HG02885 (cell line): ENCODE measurements around the gene DENND6B.
"Not testable (repeated sequence)": the region's sequence is repeated elsewhere in the genome, so short reads cannot be mapped to it uniquely, and the experiment has no call there.

Source experiments
- ATAC-seq: cut with Tn5 transposase; IDR thresholded peaks from one replicate; pipeline ENCODE4 v1.9.1; 2021; ENCODE audit warnings: mild to moderate bottlenecking; ENCODE audit not compliant: unreplicated experiment, poor library complexity

The DENND6B gene, protein sequence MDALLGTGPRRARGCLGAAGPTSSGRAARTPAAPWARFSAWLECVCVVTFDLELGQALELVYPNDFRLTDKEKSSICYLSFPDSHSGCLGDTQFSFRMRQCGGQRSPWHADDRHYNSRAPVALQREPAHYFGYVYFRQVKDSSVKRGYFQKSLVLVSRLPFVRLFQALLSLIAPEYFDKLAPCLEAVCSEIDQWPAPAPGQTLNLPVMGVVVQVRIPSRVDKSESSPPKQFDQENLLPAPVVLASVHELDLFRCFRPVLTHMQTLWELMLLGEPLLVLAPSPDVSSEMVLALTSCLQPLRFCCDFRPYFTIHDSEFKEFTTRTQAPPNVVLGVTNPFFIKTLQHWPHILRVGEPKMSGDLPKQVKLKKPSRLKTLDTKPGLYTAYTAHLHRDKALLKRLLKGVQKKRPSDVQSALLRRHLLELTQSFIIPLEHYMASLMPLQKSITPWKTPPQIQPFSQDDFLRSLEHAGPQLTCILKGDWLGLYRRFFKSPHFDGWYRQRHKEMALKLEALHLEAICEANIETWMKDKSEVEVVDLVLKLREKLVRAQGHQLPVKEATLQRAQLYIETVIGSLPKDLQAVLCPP

DNA sequence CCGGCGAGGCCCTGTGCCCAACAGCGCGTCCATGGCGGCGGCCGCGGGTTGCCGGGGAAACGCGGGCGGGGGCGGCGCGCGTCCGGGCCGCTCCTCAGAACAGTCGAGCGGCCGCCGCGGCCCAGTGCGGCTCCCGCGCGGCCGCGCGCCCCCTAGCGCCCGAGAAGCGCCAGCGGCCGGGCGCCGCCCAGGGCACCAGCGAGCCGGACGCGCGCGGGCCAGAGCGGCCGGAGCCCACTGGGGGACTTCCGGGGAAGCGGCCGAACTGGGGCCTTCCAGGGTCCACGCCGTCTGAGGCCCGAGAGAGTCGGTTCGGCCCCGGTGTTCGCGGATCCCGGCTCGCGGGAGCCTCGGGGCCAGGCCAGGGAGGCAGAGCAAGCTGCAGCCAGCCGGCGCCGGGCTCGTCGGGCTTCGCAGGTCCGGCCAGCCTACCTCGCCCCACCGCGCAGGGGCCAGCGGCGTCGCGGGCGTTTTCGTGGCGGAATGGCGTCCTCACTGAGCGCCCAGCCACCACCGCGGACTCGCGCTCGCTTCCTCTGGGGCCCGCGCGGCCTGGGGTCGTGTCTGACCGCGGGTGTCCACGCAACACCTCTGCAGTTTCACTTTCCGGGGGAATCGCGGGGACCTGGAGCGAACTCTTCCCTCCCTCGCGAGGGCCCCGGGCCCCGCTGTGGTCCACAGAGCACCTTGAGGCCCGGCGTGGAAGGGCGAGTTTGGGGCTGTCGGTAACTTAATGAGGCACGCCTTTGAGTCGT is at the start of gene DENND6B:
Gene DENND6B, minus strand, starts transcription at position 57 of the 755 bp plus-strand sequence. Its CDS starts 24 bp downstream, at position 33.
- peak; percentile 92 for ATAC-seq

DNA sequence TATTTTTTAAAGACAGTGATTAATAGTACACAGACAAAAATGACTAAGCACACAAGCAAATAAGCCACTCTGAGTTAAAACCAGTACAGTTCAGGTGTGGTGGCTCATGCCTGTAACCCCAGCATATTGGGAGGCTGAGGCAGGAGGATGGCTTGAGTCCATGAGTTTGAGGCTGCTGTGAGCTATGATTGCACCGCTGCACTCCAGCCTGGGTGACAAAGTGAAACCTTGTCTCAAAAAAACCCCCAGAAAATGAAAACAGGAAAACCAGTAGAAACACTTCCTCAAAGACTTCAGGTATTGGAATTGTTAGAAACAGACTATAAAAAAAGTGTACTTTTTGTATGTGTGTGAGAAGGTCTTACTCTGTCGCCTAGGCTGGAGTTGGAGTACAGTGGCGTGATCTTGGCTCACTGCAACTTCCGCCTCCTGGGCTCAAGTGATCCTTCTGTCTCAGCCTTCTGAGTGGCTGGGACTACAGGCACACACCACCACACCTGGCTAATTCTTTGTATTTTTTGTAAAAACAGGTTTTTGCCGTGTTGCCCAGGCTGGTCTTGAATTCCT is 49.4 kb upstream of the DENND6B start:
- ATAC-seq: no peak

DNA sequence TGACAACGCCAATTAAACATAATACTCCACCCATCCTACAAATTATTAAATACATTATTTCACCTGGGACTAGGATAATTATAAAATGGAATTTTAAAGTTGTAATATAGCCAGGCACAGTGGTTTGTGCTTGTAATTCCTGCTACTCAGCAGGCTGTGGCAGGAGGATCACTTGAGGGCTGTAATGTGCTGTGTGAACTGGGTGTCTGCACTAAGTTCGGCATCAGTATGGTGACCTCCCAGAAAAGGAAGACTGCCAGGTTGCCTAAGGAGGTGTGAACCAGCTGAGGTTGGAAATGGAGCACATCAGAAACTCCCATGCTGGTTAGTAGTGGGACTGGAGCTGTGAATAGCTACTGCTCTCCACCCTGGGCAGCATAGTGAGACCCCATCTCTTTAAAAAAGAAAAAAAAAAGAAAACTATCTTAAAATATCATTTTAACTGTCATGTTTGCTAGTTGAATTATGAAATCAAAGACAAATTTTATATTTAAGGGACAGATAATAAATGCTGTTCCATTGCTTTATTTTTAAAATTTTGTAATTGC is 44.4 kb upstream of the DENND6B start:
- ATAC-seq: no peak

DNA sequence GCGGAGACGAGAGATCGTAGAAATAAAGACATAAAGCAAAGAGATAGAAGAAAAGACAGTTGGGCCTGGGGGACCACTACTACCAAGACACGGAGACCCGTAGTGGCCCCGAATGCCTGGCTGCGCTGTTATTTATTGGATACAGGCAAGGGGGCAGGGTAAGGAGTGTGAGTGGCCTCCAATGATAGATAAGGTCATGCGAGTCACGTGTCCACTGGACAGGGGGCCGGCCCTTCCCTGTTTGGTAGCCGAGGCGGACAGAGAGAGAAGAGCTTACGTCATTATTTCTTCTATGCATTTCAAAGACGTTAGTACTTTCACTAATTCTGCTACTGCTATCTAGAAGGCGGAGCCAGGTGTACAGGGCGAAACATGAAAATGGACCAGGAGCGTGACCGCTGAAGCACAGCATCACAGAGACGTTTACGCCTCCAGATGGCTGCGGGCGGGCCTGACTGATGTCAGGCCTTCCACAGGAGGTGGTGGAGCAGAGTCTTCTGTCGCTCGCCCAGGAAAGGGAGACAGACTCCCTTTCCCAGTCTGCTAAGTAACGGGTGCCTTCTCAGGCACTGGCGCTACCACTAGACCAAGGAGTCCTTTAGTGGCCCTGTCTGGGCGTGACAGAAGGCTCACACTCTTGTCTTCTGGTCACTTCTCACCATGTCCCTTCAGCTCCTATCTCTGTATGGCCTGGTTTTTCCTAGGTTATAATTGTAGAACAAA is 41.1 kb upstream of the DENND6B start:
- ATAC-seq: no peak

DNA sequence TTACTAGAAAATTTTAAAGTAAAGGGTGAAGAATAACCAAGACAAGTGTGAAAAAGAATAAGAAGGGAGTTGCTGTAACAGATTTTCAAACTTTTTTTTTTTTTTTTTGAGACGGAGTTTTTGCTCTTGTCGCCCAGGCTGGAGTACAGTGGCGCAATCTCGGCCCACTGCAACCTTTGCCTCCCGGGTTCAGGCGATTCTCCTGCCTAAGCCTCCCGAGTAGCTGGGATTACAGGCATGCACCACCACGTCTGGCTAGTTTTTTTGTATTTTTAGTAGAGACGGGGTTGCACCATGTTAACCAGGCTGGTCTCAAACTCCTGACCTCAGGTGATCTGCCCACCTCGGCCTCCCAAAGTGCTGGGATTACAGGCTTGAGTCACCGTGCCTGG is 37.0 kb upstream of the DENND6B start:
- not testable (repeated sequence) for ATAC-seq

DNA sequence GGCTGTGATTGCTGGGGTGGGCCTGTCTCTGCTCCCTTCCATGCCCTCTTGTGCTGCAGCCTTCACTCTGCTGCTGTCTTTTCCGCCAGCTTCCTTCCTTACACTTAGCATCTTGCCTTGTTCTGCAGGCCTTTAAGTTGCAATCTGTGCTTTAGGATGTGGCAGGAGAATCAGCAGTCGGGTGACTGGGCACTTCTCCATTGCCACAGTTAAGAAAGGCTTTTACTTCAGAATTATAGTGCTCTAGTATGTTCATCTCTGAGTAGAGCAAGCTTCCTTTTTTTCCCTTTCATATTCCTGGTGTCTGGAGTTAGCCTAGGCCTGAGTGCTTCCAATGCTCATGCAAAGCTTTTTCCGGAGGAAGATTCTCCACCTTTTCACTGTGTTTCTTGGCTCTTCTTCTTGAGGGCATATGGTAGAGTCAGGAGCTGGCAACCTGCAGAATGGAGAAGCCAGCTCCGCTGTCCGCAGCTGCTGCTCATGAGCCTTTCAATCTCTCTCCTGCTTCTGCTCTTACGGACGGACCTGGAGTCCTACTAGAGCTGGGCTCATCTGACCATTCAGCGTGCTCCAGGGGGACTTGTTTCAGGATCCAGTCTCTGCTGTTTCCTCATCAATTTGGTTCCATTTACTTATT is 36.5 kb upstream of the DENND6B start:
- no peak for ATAC-seq

DNA sequence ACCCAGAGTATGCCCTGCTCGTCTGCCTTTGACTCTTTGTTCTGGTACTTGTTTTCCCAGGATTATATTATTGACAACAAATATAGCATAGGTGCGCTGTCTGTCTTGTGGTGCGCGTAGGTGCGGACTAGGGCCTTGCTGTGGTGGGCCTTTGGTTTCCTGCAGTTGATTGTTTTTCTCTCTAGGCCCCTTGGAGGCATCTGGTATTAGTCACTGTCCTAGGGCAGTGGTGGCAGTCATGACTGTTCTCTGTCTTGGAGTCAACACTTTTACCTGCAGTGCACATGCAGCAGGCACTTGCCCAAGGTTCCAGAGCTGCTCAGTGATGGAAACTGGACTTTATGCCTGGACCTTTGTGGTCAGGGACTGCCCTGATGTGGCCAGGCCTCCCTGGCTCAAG is 34.9 kb upstream of the DENND6B start:
- ATAC-seq: no peak

DNA sequence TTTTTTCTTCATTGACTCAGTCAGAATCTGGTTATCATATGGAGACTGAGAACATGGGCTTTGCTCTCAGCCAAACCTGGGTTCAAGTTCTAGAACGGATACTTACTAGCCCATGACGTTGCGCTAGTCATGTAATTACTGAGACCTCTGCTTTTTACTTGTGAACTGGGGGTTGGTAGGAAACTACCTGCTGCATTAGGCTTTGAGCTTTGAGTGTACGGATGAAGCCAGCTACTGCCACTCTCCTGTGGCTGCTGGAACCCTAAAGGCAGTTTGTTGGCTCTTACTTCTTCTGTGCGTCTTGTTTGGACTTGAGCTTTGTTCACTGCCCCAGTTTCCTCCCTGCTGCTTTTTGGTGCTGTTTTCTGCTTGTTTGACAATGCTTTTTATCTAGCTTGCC is 34.4 kb upstream of the DENND6B start:
- ATAC-seq: no peak

DNA sequence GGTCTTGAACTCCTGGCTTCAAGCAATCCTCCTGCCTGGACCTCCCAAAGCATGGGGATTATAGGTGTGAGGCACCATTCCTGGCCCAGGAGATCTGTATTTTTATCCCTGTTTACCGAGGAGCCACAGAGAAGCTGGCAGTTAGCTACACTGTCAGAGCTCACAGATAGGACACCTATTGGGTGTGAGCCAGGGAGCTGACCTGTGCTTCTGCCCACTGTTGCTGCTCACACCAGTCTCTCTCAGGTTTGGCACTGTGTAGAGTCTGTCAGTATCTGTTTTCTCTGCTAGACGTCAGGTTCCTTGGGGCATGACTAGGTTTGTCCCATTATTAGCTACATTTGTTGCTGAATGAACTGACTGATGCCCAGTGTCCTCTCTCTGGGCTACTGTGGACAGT is 33.8 kb upstream of the DENND6B start:
- no peak for ATAC-seq

DNA sequence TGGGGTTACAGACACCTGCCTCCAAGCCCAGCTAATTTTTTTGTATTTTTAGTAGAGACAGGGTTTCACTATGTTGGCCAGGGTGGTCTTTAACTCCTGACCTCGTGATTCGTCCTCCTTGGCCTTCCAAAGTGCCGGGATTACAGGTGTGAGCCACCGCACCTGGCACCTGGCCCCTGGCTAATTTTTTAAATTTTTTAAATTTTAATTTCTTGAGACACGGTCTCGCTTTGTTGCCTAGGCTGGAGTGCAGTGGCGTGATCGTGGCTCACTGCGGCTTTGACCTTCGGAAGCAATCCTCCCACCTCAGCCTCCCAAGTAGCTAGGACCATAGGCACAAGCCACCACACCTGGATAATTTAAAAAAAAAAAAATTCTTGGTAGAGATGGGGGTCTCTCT is 30.9 kb upstream of the DENND6B start:
- ATAC-seq: no peak

DNA sequence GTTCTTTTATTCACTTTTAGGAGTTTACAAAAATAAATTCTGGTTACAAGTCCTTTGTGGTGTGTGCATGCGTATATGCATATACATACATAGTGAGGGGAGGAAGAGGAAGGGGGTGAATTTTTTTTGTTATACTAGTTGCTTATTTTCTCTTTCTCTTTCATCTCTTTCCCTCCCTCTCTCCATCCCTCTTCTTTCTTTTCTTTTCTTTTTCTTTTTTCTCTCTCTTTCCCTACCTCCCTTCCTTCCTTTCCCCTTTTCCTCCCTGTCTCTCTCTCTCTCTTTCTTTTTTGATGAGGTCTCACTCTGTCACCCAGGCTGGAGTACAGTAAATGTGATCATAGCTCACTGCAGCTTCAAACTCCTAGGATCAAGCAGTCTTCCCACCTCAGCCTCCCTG is 30.4 kb upstream of the DENND6B start:
- ATAC-seq: no peak

DNA sequence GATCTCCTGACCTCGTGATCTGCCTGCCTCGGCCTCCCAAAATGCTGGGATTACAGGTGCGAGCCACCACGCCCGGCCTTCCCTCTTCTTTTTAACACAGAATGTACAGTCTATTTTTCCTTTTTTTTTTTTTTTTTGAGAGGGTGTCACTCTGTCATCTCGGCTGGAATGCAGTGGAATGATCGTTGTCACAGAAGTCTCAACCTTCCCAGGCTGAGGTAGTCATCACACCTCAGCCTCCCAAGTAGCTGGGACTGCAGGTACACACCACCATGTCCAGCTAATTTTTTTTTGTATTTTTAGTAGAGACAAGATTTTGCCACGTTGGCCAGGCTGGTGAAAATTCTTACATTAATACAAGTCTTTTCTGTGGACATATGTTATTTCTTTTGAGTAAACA is 29.4 kb upstream of the DENND6B start:
- no peak for ATAC-seq

DNA sequence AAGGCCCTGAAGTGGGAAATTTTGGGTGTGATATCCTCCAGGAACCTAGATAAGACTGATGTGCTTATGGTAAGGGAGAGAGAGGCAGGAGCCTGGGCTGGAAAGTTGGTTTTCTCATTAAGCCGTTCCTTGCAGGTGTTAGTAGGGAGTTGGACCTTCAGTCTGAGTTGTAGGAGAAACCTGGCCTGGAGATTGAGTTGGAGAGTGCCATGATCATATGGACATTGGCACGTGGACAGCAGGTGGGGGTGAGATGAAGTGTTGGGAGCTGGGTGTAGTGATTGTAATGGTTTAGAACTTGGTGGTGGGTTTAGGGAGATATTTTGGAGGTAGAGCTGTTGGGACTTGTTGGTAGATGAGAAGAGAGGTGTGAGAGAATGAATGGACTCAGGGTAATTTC is 21.2 kb upstream of the DENND6B start:
- no peak for ATAC-seq

DNA sequence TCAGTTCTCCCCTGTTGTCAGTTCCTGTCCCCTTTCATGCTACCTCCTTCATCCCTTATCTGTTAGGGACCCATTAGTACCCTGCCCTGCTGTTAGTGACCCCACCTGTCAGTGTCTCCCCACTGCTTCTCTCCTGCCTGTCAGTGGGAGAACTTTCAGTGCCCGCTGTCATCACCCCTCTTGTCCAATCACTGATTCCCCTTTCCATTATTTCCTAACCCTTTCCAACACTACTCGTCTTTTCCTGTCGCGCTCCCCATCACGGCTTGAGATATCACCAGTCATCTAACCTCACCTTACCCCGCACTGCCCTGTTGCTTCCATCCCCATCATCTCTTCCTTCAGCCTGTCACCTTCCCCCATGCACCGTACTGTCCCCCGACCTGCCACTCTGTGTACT is 20.3 kb upstream of the DENND6B start:
- ATAC-seq: no peak

DNA sequence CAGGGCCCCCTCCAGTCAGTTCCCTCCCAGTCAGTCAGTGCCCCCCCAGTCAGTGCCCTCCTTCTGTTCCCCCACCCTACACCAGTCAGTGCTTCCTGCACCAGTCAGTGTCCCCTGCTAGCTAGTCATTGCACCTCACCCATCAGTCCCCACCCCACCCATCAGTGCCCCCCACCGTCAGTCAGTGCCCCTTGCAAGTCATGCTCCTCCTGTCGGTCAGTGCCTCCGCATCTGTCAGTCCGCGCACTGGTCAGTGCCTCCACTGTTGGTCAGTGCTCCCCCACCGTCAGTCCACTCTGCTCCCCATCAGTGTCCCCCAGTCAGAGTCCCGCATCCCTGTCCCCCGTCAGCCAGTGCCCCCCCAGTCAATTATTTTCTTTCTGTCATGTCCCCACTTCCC is 19.7 kb upstream of the DENND6B start:
- ATAC-seq: no peak

DNA sequence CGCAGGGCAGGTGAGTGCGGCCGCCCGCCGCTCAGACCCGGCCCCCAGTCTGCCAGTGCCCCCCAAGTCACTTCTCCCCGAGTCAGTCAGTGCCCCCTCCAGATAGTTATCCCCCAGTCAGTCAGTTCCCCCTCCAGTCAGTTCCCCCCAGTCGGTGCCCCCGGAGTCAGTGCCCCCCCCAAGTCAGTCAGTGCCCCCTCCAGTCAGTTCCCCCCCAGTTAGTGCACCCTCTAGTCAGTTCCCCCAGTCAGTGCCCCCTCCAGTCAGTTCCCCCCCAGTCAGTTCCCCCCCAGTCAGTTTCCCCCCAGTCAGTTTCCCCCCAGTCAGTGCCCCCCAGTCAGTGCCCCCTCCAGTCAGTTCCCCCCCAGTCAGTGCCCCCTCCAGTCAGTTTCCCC is 16.7 kb upstream of the DENND6B start:
- no peak for ATAC-seq

DNA sequence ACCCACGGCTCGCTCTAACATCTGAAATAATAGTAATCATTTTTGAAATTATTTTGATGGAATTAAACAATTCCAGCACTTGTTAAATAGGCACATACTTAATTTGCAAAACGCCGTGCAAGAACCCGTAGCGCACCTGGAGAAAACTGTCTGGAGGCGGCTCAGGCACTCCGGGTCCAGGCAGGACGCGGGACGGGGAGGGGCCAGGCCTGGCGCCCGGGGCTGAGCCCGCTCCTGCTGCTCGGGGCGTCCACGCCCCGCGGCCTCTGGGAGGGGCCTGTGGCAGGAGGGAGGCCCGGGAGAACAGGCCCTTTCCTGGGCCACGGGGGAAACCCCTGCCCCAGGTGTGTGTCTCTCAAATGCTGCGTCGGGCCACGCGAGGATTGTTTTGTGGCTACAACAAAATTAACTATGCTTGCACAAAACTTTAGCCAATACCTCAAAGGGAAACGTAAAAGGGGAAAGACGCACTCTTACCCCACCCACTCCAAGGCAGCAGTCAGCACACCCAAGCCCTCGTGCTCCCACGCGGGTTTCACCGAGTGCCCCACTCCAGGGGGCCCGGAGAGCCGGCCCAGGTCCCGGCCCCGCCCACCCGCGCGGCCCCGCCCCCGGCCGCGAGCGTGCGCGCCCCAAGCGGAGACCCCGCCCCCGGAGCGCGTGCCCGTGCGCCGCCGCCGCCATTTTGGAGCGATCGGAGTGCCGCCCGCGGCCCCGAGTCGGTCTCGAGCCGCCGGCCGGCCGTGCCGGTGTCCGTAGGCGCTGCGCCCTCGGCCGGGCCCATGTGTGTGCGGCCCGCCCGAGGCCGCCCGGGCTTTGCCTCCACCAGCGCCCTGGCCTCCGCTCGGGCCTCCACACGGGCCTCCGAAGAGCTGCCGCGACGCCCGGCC is 16.1 kb upstream of the DENND6B start, which contains the start of gene PPP6R2:
Gene PPP6R2, plus strand, starts transcription at position 677 of the 890 bp plus-strand sequence. CDS start 50,582 bp downstream, outside the sequence.
- ATAC-seq: peak; percentile 74

DNA sequence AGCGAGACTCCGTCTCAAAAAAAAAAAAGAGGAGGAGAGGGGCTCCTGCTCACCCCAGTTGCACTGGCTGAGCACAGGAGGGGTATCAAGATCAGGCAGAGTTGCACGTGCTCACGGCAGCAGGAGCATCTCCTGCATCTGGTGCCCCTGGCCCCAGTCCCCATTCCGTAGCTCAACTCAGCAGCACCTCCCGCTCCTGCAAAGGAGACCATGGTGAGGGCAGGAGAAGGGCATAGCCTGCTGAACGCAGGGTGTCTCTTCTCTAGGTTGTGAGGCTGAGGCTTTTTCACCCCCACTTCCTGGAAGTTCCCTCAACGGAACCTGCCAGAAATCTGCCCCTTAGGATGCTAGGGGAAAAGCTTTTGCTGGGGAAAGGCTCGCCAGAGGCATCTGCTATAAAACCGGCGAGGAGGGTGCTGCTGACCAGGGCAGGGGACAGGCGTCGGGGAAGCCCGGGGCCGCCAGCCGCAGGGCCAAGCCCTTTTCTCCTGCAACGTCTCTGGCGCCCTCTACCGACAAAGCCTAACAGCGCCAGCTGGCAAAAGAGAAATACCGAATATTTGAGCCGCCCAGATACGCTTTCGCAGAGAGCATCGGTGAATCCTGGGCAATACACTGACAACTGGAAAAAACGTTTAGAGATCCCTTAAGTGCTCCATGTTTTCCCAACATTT is 15.3 kb upstream of the DENND6B start:
- ATAC-seq: peak; percentile 48
